Fibroblast of lung (primary cell): ENCODE measurements around the gene RHEB. TPM values are rescaled to one million over a fixed set of nuclear protein-coding genes. Genes with fewer than 3 reads are reported as not detected.
A peak's percentile ranks its signal among the peaks of the same experiment; 100 is the strongest.

Experiments used
- DNase-seq, 2 donors: peaks; one replicate each; pipeline versions ENCODE4 v3.0.0 to v3.0.0-alpha.2; 2010; ENCODE audit warnings: low read depth in 2 of 2
- H2AFZ ChIP-seq: 2 replicates; pipeline ENCODE4 v1.5.1; 2012; ENCODE audit warnings: low read length, control low read depth, inconsistent platforms
- H3K27ac ChIP-seq: 2 replicates; pipeline ENCODE4 v1.5.1; 2011; ENCODE audit warnings: low read length, control low read depth; ENCODE audit not compliant: insufficient read depth
- H3K27me3 ChIP-seq: 2 replicates; pipeline ENCODE4 v1.5.1; 2011; ENCODE audit warnings: mild to moderate bottlenecking, low read length; ENCODE audit not compliant: control insufficient read depth, insufficient read depth
- H3K36me3 ChIP-seq: 2 replicates; pipeline ENCODE4 v1.5.1; 2011; ENCODE audit warnings: low read length; ENCODE audit not compliant: control insufficient read depth, insufficient read depth
- H3K4me1 ChIP-seq: 2 replicates; pipeline ENCODE4 v1.5.1; 2011; ENCODE audit warnings: low read length; ENCODE audit not compliant: control insufficient read depth, insufficient read depth; ENCODE audit errors: extremely low read depth
- H3K4me2 ChIP-seq: 2 replicates; pipeline ENCODE4 v1.5.1; 2011; ENCODE audit warnings: low read length, control low read depth; ENCODE audit not compliant: insufficient read depth; ENCODE audit errors: extremely low read depth
- H3K4me3 ChIP-seq, 4 experiments: fragments of 200-600 bp in 1 of 4; sonication (generic) in 1 of 4; replicated peaks in 1 of 4; 2 replicates each; pipeline ENCODE4 v1.5.1; 2011 to 2016; ENCODE audit warnings: low read length in 4 of 4, low read depth in 3 of 4, mild to moderate bottlenecking in 3 of 4, control low read depth in 2 of 4, inconsistent platforms in 1 of 4, mixed read lengths in 1 of 4; ENCODE audit not compliant: insufficient read depth in 1 of 4; ENCODE audit errors: control extremely low read depth in 1 of 4
- H3K79me2 ChIP-seq: 2 replicates; pipeline ENCODE4 v1.5.1; 2012; ENCODE audit warnings: mild to moderate bottlenecking, low read length, inconsistent platforms; ENCODE audit not compliant: control insufficient read depth, insufficient read depth
- H3K9ac ChIP-seq: 2 replicates; pipeline ENCODE4 v1.5.1; 2011; ENCODE audit warnings: mild to moderate bottlenecking, low read length, control low read depth; ENCODE audit not compliant: insufficient read depth
- H3K9me3 ChIP-seq: 2 replicates; pipeline ENCODE4 v1.5.1; 2012; ENCODE audit warnings: low read depth, low read length; ENCODE audit not compliant: control insufficient read depth, insufficient read depth
- H4K20me1 ChIP-seq: 2 replicates; pipeline ENCODE4 v1.5.1; 2011; ENCODE audit warnings: low read length; ENCODE audit not compliant: control insufficient read depth, insufficient read depth; ENCODE audit errors: extremely low read depth
- EZH2 ChIP-seq: IDR thresholded peaks from 2 replicates; pipeline ENCODE4 v1.5.1; 2012; ENCODE audit warnings: low read length, control low read depth, mild to moderate bottlenecking; ENCODE audit errors: missing control alignments
- polyA plus RNA-seq, 2 donors: library from polyadenylated mRNA; depleted of rRNA in 1 of 2; stranded (reverse) in 1 of 2; unstranded in 1 of 2; fragments of >200 nt; gene quantifications; 2 replicates each; pipeline ENCODE4 v1.2.1, GENCODE V29; 2011 to 2012; ENCODE audit warnings: missing spikeins in 1 of 2
- total RNA-seq: library from RNA; depleted of rRNA; stranded (reverse); fragments of >200 nt; gene quantifications from 2 replicates; pipeline ENCODE4 v1.2.1, GENCODE V29; 2014
- TF ChIP-seq, protein P1 (sequence below), 2 donors: IDR thresholded peaks in 1 of 2; conservative IDR thresholded peaks in 1 of 2; 1 replicate in 1 of 2; 2 replicates in 1 of 2; pipeline ENCODE4 v1.5.1; 2011 to 2012; ENCODE audit warnings: low read length in 2 of 2, control low read depth in 1 of 2, inconsistent platforms in 1 of 2, low read depth in 1 of 2, mild to moderate bottlenecking in 1 of 2

RHEB gene
- total and polyA plus RNA-seq, 2 donors (not counting 1 experiment from before 2014, with no cell fraction given) = 81.4 to 135 TPM

DNA sequence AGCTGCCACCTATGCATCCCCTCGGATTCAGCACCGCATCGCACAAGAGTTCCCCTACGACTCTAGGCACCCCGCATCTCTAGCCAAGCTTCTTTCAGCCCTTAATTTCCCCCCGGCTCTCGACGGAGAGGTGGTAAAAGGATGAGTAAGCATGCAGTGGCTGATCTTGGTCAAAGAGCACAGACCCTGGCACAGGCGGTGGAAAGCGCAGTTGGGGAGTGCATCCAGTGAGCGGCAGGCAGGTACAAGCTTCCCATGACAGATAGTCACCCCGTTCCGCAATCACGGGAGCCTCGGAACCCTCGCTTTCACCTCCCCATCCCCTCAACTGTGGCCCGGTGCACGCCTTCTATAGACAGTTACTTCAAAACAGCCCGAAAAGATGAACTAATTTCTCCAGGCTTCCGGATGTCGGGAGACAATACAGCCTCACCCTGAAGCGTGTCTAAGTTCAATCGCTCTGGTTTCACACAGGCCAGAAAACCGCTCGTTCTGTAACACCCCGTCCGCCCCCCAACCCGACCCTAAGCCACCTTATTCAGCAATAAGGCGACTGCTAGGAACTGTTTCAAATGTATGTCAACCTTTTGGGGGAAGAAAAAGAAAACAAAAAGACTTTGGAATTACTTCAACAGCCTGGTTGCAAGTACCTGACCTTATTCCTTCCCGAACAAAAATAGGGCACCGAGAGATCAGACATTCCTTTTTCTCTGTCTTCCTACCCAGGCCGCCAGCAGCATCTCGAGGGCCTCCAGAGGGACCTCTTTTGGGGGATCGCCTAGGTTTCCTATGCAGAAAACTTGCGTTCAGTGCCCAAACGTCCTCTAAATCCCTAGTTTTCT, 1.4 kb downstream of the RHEB start:
- peak overlapping the region; percentile 97 for H3K9ac ChIP-seq
- DNase-seq = peak; percentile 45 to 56
- no peaks in the 10 kb centered on the region for H3K9me3 ChIP-seq
- H3K27me3 ChIP-seq = no peaks in the 10 kb centered on the region
- H3K79me2 ChIP-seq = peaks cover 58% of the 10 kb centered on the region
- H2AFZ ChIP-seq = no peak overlapping the region
- no peak for TF ChIP-seq EZH2
- TF ChIP-seq, protein P1, sequence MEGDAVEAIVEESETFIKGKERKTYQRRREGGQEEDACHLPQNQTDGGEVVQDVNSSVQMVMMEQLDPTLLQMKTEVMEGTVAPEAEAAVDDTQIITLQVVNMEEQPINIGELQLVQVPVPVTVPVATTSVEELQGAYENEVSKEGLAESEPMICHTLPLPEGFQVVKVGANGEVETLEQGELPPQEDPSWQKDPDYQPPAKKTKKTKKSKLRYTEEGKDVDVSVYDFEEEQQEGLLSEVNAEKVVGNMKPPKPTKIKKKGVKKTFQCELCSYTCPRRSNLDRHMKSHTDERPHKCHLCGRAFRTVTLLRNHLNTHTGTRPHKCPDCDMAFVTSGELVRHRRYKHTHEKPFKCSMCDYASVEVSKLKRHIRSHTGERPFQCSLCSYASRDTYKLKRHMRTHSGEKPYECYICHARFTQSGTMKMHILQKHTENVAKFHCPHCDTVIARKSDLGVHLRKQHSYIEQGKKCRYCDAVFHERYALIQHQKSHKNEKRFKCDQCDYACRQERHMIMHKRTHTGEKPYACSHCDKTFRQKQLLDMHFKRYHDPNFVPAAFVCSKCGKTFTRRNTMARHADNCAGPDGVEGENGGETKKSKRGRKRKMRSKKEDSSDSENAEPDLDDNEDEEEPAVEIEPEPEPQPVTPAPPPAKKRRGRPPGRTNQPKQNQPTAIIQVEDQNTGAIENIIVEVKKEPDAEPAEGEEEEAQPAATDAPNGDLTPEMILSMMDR (conservative IDR thresholded peaks at IDR 0.05 in 1 of 2, IDR thresholded peaks at IDR 0.05 in 1 of 2; ENCODE audit: low read depth in 1 of 2, low read length in 2 of 2) = no peak
- H4K20me1 ChIP-seq = peaks cover 3% of the 10 kb centered on the region
- no peaks in the 10 kb centered on the region for H3K4me1 ChIP-seq
- no peaks in the 10 kb centered on the region for H3K36me3 ChIP-seq
- peak overlapping the region; percentile 95 for H3K4me2 ChIP-seq
- H3K4me3 ChIP-seq = peak overlapping the region; percentile 59 to 95 (median 78)
- H3K27ac ChIP-seq = peak overlapping the region; percentile 91

DNA sequence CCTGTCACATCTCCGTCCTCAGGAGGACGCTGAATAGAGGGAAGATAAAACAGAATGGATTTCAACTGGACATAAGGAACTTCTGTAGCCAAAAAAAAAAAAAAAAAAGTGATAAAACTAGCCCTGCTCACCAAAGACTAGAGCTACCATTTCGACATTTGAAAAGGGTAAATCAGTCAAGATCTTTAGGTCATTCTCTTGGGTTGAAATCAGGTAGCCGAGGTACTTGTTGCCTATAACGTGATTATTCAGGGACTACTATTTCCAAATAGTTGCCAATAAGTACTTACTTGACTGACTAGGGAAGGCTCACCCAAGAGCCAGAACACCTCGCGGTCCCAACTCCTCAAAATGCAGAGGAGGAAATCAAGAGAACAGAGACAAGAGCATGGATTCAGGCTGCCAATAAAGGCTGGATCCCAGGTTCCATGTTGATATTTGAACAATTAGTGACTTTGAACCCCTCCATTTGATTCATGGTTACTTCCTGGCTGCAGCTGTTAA, 2.0 kb downstream of the RHEB start:
- H3K27me3 ChIP-seq = no peaks in the 10 kb centered on the region
- peaks cover 65% of the 10 kb centered on the region for H3K79me2 ChIP-seq
- H3K4me3 ChIP-seq = peak overlapping the region; percentile 59 to 95 (median 78)
- peaks cover 5% of the 10 kb centered on the region for H4K20me1 ChIP-seq
- H3K27ac ChIP-seq = peak overlapping the region; percentile 91
- no peak for DNase-seq
- H3K4me2 ChIP-seq = peak overlapping the region; percentile 95
- no peaks in the 10 kb centered on the region for H3K9me3 ChIP-seq
- H3K36me3 ChIP-seq = no peaks in the 10 kb centered on the region
- no peaks in the 10 kb centered on the region for H3K4me1 ChIP-seq
- no peak overlapping the region for H2AFZ ChIP-seq
- peak overlapping the region; percentile 97 for H3K9ac ChIP-seq
- TF ChIP-seq, protein P1 (conservative IDR thresholded peaks at IDR 0.05 in 1 of 2, IDR thresholded peaks at IDR 0.05 in 1 of 2; ENCODE audit: low read depth in 1 of 2, low read length in 2 of 2) = no peak
- no peak for TF ChIP-seq EZH2

DNA sequence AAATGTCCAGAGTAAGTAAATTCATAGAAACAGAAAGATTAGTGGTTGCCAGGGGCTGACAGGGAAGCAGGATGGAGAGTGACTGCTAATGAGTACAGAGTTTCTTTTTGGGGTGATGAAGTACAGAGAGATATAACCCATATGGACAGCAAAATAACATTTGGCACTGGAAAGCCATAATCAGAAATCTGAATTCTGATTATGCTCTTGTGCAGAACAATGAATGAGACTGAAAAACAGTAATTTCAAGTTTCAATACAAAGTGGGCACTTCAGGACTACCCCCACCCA, 4.5 kb downstream of the RHEB start:
- Histone ChIP-seq H2AFZ (no peak overlapping the region), H3K4me3 (no peak overlapping the region), H3K9ac (no peak overlapping the region), H4K20me1 (peaks cover 8% of the 10 kb centered on the region), H3K36me3 (no peaks in the 10 kb centered on the region), H3K27me3 (no peaks in the 10 kb centered on the region), H3K79me2 (peaks cover 88% of the 10 kb centered on the region), H3K4me2 (no peak overlapping the region), H3K4me1 (peaks cover 2% of the 10 kb centered on the region), H3K27ac (no peak overlapping the region), H3K9me3 (no peaks in the 10 kb centered on the region)
- TF ChIP-seq, protein P1 (conservative IDR thresholded peaks at IDR 0.05 in 1 of 2, IDR thresholded peaks at IDR 0.05 in 1 of 2; ENCODE audit: low read depth in 1 of 2, low read length in 2 of 2) = no peak
- no peak for TF ChIP-seq EZH2
- DNase-seq = no peak
